ENCODE measurements around the gene RAD51. TPM values are rescaled to one million over a fixed set of nuclear protein-coding genes. Genes with fewer than 3 reads are reported as not detected.

Gene RAD51
- total and polyA plus RNA-seq, 9 of the 15 experiments (the other 6 are each of a cell fraction or from before 2014, with no cell fraction given) = 16.0 to 63.8 (median 34.6) TPM

- no peaks in the 10 kb centered on the region for H3K79me2 ChIP-seq (ENCODE audit: control insufficient read depth, insufficient read depth, low read length)
- TF ChIP-seq ZBTB33 (CRISPR knock-in tag; IDR thresholded peaks at IDR 0.05) = no peak
- no peak for TF ChIP-seq HMG20B (CRISPR knock-in tag; IDR thresholded peaks at IDR 0.05)
- no peak for TF ChIP-seq ARHGAP35 (IDR thresholded peaks at IDR 0.05; ENCODE audit: partially characterized antibody)
- no peak for TF ChIP-seq NBN (IDR thresholded peaks at IDR 0.05; ENCODE audit: low read depth)
- no peak for TF ChIP-seq SMARCC2 (IDR thresholded peaks at IDR 0.05; ENCODE audit: low read depth)
- TF ChIP-seq ZBTB8A (IDR thresholded peaks at IDR 0.05; ENCODE audit: partially characterized antibody) = no peak
- no peak for TF ChIP-seq ZNF76 (CRISPR knock-in tag; IDR thresholded peaks at IDR 0.05; ENCODE audit: borderline replicate concordance)
- no peak for TF ChIP-seq SNAPC5 (CRISPR knock-in tag; IDR thresholded peaks at IDR 0.05)
- TF ChIP-seq MAFF (IDR thresholded peaks at IDR 0.05; ENCODE audit: low read length) = no peak
- no peaks in the 10 kb centered on the region; the same call in 1 of the 2 replicates for H4K20me1 ChIP-seq (replicated peaks; ENCODE audit: control insufficient read depth, insufficient read depth, low read length)
- ChIA-PET POLR2A (interaction anchor here (0.6 to 1.0 kb wide), 2 partner anchors 11 to 15 kb away, joined by 3 read pairs; no protein-coding TSS in a partner anchor), CTCF (ENCODE audit: low intra/inter-chr PET ratio) (no interaction called here)
- 68% methylated on average over 5 of the region's 5 CpGs for WGBS (ENCODE audit: insufficient coverage, low coverage, missing lambda C conversion rate)
- FAIRE-seq (no peak), ATAC-seq (no peak), DNase-seq (ENCODE audit: extremely low read depth in 1 of 4, low spot score in 3 of 4) (no peak)
- H3K4me1 ChIP-seq (replicated peaks in 1 of 2; ENCODE audit: control insufficient read depth in 2 of 2, insufficient read depth in 2 of 2, low read length in 2 of 2) = peaks cover 10 to 42% of the 10 kb centered on the region in 2 experiments; a peak in 4 of 5 replicates
- H3K9me1 ChIP-seq (ENCODE audit: control insufficient read depth, insufficient read depth, low read length) = no peaks in the 10 kb centered on the region
- H3K36me3 ChIP-seq (ENCODE audit: control insufficient read depth, insufficient read depth, low read length) = peaks cover 51% of the 10 kb centered on the region; the same call in 2 of the 3 replicates
- H2AFZ ChIP-seq (ENCODE audit: low read depth, low read length) = no peak overlapping the region
- H3K27me3 ChIP-seq (ENCODE audit: control insufficient read depth in 2 of 2, insufficient read depth in 2 of 2, low read length in 2 of 2) = no peaks in the 10 kb centered on the region
- H3K4me2 ChIP-seq (ENCODE audit: insufficient read depth, low read length) = no peak overlapping the region
- BruUV-seq (replicated peaks) = no TSS peak
- intact Hi-C loops (cut with micrococcal nuclease) (no loop called here), in situ Hi-C loops (cut with MboI) (no loop called here)
- no peak overlapping the region for H3K27ac ChIP-seq (ENCODE audit: extremely low read depth, low read depth, low read length)
- H3K9ac ChIP-seq (ENCODE audit: insufficient read depth in 1 of 2, low read depth in 2 of 2, low read length in 2 of 2) = 0 out of 4 replicates have a peak overlapping the region, but pooled peaks of 1 of the 2 experiments have one; percentile 5
- no peak overlapping the region for H3K4me3 ChIP-seq
- H3K9me3 ChIP-seq (replicated peaks; ENCODE audit: control insufficient read depth, insufficient read depth, low read depth, low read length) = no peaks in the 10 kb centered on the region
Observed at GRCh38 chr15:40771242-40771641, 76.3 kb downstream of the RAD51 start.
